GM23248 (cell line): Measurements from ENCODE around the gene MTSS2. TPM values are rescaled to one million over a fixed set of nuclear protein-coding genes. Genes with fewer than 3 reads are reported as not detected.

Experiments used
- DNase-seq: peaks from one replicate; pipeline ENCODE4 v3.0.0-alpha.2; 2015
- H2AFZ ChIP-seq: fragments of 200-600 bp; sonication (generic); 2 replicates; pipeline ENCODE4 v1.6.1; 2016; ENCODE audit warnings: antibody characterized with exemption
- H3F3A ChIP-seq: fragments of 200-600 bp; sonication (generic); 2 replicates; pipeline ENCODE4 v1.6.1; 2016; ENCODE audit warnings: mild to moderate bottlenecking, antibody characterized with exemption, mixed run types; ENCODE audit not compliant: insufficient read depth
- H3K27ac ChIP-seq: fragments of 200-600 bp; sonication (generic); 2 replicates; pipeline ENCODE4 v1.5.1; 2016; ENCODE audit warnings: mild to moderate bottlenecking
- H3K27me3 ChIP-seq: fragments of 200-600 bp; sonication (generic); replicated peaks from 2 replicates; pipeline ENCODE4 v1.6.1; 2016; ENCODE audit warnings: mild to moderate bottlenecking; ENCODE audit not compliant: insufficient read depth
- H3K36me3 ChIP-seq: fragments of 200-600 bp; sonication (generic); 2 replicates; pipeline ENCODE4 v1.6.1; 2016; ENCODE audit warnings: low read depth, mild to moderate bottlenecking
- H3K4me1 ChIP-seq: fragments of 200-600 bp; sonication (generic); 2 replicates; pipeline ENCODE4 v1.6.1; 2016; ENCODE audit warnings: mild to moderate bottlenecking; ENCODE audit not compliant: insufficient read depth
- H3K4me2 ChIP-seq: fragments of 200-600 bp; sonication (generic); one replicate; pipeline ENCODE4 v1.6.1; 2016; ENCODE audit warnings: mild to moderate bottlenecking; ENCODE audit not compliant: unreplicated experiment
- H3K4me3 ChIP-seq: fragments of 200-600 bp; sonication (generic); 2 replicates; pipeline ENCODE4 v1.5.1; 2016; ENCODE audit warnings: mild to moderate bottlenecking
- H3K79me2 ChIP-seq: fragments of 200-600 bp; sonication (generic); 2 replicates; pipeline ENCODE4 v1.6.1; 2016; ENCODE audit warnings: mild to moderate bottlenecking; ENCODE audit not compliant: insufficient read depth
- H3K9ac ChIP-seq: fragments of 200-600 bp; sonication (generic); 2 replicates; pipeline ENCODE4 v1.6.1; 2016; ENCODE audit warnings: mild to moderate bottlenecking
- H3K9me2 ChIP-seq: fragments of 200-600 bp; sonication (generic); 2 replicates; pipeline ENCODE4 v1.6.1; 2016; ENCODE audit warnings: mixed run types, mild to moderate bottlenecking, moderate library complexity; ENCODE audit not compliant: insufficient read depth
- H3K9me3 ChIP-seq: fragments of 200-600 bp; sonication (generic); one replicate; pipeline ENCODE4 v1.6.1; 2017; ENCODE audit warnings: low read depth
- H4K20me1 ChIP-seq: fragments of 200-600 bp; sonication (generic); 2 replicates; pipeline ENCODE4 v1.6.0; 2016; ENCODE audit not compliant: insufficient read depth
- EZH2 ChIP-seq: fragments of 200-600 bp; sonication (generic); IDR thresholded peaks from 2 replicates; pipeline ENCODE4 v1.6.1; 2018; ENCODE audit warnings: antibody characterized with exemption, mild to moderate bottlenecking; ENCODE audit not compliant: insufficient read depth, poor library complexity, severe bottlenecking
- EZH2phosphoT487 ChIP-seq: fragments of 200-600 bp; sonication (generic); IDR thresholded peaks from 2 replicates; pipeline ENCODE4 v1.6.1; 2018; ENCODE audit warnings: antibody characterized with exemption, moderate library complexity, mild to moderate bottlenecking, low read depth; ENCODE audit not compliant: insufficient read depth
- WGBS, 2 experiments: methylation state at CpG; one replicate each; pipeline ENCODE4 v1.1.6; 2015 to 2017; ENCODE audit warnings: low lambda C conversion rate in 2 of 2, low coverage in 1 of 2; ENCODE audit errors: missing lambda C conversion rate in 2 of 2; 5-methylcytosine and 5-hydroxymethylcytosine counted together
- in situ Hi-C: fragments of 300-500 bp; cut with MboI; formaldehyde crosslinking; loops from 2 replicates; pipeline ENCODE4 v1.15.0; 2020
- polyA plus RNA-seq: library from polyadenylated mRNA; unstranded; fragments of >200 nt; fragmentation: Nextera tagmentation; extraction: Ambion mirVana; gene quantifications from 2 replicates; pipeline ENCODE4 v1.2.1, GENCODE V29; 2016
- total RNA-seq: library from RNA; depleted of rRNA; stranded (reverse); fragments of >200 nt; shearing (Covaris generic); gene quantifications from 2 replicates; pipeline ENCODE4 v1.2.3, GENCODE V29; 2014

The MTSS2 gene
- total and polyA plus RNA-seq, 2 experiments from 2014 or later: 0.44 to 23.7 TPM

DNA sequence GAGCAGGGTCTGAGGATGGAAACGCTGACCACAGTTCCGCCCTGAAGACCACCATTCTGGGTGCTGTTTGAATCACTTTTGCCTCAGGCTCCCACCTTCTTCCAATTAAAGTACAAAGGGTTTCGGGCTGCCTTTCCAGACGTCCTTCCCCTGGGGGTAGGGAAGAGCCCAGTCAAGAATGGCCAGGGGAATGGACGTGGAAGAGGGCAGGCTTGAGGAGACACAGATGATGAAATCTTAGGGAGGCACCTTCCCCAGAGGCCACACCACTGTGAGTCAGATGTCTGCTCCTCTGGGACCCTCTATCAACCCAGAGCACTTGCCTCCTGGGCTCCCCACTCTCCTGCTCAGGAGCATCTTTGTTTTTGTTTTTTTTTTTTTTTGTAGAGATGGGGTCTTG, 27.5 kb upstream of the MTSS2 start:
- no peak overlapping the region for H2AFZ ChIP-seq
- peaks cover 26% of the 10 kb centered on the region for H3K4me1 ChIP-seq
- H3K4me3 ChIP-seq: no peak overlapping the region
- WGBS, 2 experiments: 66 to 71% methylated on average over 5 of the region's 5 CpGs
- H3K79me2 ChIP-seq: no peaks in the 10 kb centered on the region
- H3K27me3 ChIP-seq: no peaks in the 10 kb centered on the region
- H3K9me3 ChIP-seq: no peaks in the 10 kb centered on the region
- TF ChIP-seq EZH2: no peak
- no peak for TF ChIP-seq EZH2phosphoT487
- no peaks in the 10 kb centered on the region for H3K36me3 ChIP-seq
- peak; percentile 44 for DNase-seq
- H3K9ac ChIP-seq: no peak overlapping the region
- H3F3A ChIP-seq: peaks cover 8% of the 10 kb centered on the region; the same call in 1 of the 2 replicates
- in situ Hi-C loops: no loop called here
- H3K9me2 ChIP-seq: no peaks in the 10 kb centered on the region
- no peak overlapping the region for H3K27ac ChIP-seq
- no peak overlapping the region for H3K4me2 ChIP-seq
- H4K20me1 ChIP-seq: no peaks in the 10 kb centered on the region

DNA sequence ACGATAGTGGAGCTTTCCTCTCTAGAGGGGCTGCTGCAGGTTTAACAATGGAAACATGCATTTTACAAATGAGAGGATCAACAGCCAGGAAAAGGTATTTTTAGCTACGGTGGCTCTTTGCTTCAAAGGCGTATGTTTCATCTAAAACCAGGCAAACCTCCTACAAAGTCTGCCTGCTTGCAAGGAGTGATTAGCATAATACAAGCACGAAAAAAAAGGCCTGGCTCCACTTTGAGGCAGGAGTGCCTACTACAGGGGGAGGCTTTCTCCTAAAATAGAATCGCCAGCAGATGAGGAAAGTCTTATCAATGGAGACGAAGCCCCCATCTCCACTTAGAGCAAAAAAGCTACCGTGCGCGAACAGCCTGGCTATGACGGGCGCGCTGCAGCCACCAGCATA, 27.1 kb upstream of the MTSS2 start:
- no peaks in the 10 kb centered on the region for H3K79me2 ChIP-seq
- no peak overlapping the region for H3K27ac ChIP-seq
- H3K4me3 ChIP-seq: no peak overlapping the region
- H3K9me2 ChIP-seq: no peaks in the 10 kb centered on the region
- in situ Hi-C loops: no loop called here
- no peak overlapping the region for H3K4me2 ChIP-seq
- WGBS, 2 experiments: 94 to 95% methylated on average over 12 of the region's 12 CpGs
- peaks cover 26% of the 10 kb centered on the region for H3K4me1 ChIP-seq
- H4K20me1 ChIP-seq: no peaks in the 10 kb centered on the region
- no peak overlapping the region for H2AFZ ChIP-seq
- H3F3A ChIP-seq: peaks cover 8% of the 10 kb centered on the region; the same call in 1 of the 2 replicates
- DNase-seq: no peak
- no peak overlapping the region for H3K9ac ChIP-seq
- H3K9me3 ChIP-seq: no peaks in the 10 kb centered on the region
- TF ChIP-seq EZH2 (no peak), EZH2phosphoT487 (no peak)
- H3K27me3 ChIP-seq: no peaks in the 10 kb centered on the region
- no peaks in the 10 kb centered on the region for H3K36me3 ChIP-seq

DNA sequence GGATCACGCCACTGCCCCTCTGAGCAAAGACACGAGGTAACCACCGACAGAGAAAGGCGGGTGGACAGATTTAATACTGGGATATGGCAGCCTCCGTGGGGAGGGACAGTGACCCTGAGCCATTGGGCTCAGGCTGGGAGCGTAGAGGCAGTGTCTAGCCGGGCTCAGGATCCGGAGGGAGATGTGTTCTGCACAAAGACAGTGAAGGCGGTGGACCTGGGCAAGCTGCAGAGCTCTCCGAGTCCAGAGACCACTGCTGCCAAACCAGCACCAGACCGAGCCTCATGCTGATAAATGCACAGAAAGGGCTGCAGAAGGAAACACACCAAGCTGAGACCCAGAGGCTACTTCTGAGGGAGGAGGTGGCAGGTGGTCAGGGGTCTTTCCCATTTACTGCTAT, 26.5 kb upstream of the MTSS2 start:
- no peak overlapping the region for H3K27ac ChIP-seq
- no peak overlapping the region for H2AFZ ChIP-seq
- no peaks in the 10 kb centered on the region for H3K79me2 ChIP-seq
- 90% methylated on average over 11 of the region's 11 CpGs for WGBS, 2 experiments
- H3K4me2 ChIP-seq: no peak overlapping the region
- no peaks in the 10 kb centered on the region for H3K9me2 ChIP-seq
- TF ChIP-seq EZH2 (no peak), EZH2phosphoT487 (no peak)
- H3K4me3 ChIP-seq: no peak overlapping the region
- no peaks in the 10 kb centered on the region for H3K9me3 ChIP-seq
- peaks cover 8% of the 10 kb centered on the region; the same call in 1 of the 2 replicates for H3F3A ChIP-seq
- no peaks in the 10 kb centered on the region for H3K27me3 ChIP-seq
- H3K9ac ChIP-seq: no peak overlapping the region
- in situ Hi-C loops: no loop called here
- H3K36me3 ChIP-seq: no peaks in the 10 kb centered on the region
- no peaks in the 10 kb centered on the region for H4K20me1 ChIP-seq
- H3K4me1 ChIP-seq: peaks cover 31% of the 10 kb centered on the region
- DNase-seq: no peak

DNA sequence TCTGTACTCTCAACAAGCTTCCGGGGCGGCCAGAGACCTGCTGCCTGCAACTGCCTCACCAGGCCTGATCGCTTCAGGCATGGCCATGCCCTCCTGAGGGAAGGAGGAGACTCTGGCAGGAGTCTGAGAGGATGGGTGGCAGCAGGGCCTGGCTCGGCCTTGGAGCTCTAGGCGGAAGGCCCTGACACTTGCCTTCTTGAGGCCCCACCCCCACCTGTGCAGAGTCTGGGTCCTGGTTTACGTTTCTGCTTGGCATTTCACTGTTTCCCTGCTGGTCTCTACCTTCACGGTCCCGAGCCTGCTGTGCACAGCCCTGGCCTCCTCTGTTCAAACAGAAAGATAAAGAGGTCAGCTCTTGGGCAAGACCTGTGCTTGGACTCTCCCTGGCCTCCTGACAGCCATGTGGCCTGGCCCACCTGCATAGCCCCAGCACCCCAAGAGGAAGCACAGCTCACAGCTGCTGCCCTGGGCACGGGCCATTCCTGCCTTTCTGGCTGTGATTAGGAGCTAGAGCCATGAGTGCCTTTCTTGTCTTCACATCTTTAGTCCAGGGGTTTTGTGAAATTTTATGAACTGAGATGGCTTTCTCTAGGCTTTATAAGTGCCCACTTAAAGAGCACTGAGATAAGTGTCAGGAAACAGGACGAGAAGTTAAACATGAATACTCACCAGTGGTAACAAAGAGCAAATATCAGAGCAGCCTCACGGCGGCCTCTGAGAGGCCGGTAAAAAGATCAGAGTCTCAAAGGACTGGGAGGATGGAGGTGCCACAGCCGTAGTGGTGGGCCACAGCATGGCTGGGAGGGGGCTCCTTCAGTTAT, 25.6 kb upstream of the MTSS2 start:
- no peaks in the 10 kb centered on the region for H3K79me2 ChIP-seq
- H3F3A ChIP-seq: peaks cover 14% of the 10 kb centered on the region
- in situ Hi-C loops: no loop called here
- no peaks in the 10 kb centered on the region for H4K20me1 ChIP-seq
- no peaks in the 10 kb centered on the region for H3K9me2 ChIP-seq
- H3K9me3 ChIP-seq: no peaks in the 10 kb centered on the region
- H3K27ac ChIP-seq: no peak overlapping the region
- H3K36me3 ChIP-seq: no peaks in the 10 kb centered on the region
- H3K4me3 ChIP-seq: no peak overlapping the region
- 90 to 99% methylated on average over 14 of the region's 14 CpGs for WGBS, 2 experiments
- H3K9ac ChIP-seq: no peak overlapping the region
- no peak overlapping the region for H3K4me2 ChIP-seq
- no peak for TF ChIP-seq EZH2phosphoT487
- no peaks in the 10 kb centered on the region for H3K27me3 ChIP-seq
- no peak for DNase-seq
- H2AFZ ChIP-seq: no peak overlapping the region
- peaks cover 40% of the 10 kb centered on the region for H3K4me1 ChIP-seq
